DOHH2 (cell line): Measurements from ENCODE around the gene PDE6C.

Experiments
- CTCF ChIP-seq: fragments of 200-600 bp; sonication (generic); IDR thresholded peaks from one replicate; pipeline ENCODE4 v1.5.1; 2014; ENCODE audit warnings: antibody characterized with exemption, mild to moderate bottlenecking, low read depth, low read length; ENCODE audit not compliant: poor library complexity, severe bottlenecking
- EZH2phosphoT487 ChIP-seq: fragments of 200-600 bp; sonication (generic); IDR thresholded peaks from 2 replicates; pipeline ENCODE4 v1.6.1; 2017; ENCODE audit warnings: borderline replicate concordance, mild to moderate bottlenecking, antibody characterized with exemption, low read length, moderate library complexity, mixed read lengths

DNA sequence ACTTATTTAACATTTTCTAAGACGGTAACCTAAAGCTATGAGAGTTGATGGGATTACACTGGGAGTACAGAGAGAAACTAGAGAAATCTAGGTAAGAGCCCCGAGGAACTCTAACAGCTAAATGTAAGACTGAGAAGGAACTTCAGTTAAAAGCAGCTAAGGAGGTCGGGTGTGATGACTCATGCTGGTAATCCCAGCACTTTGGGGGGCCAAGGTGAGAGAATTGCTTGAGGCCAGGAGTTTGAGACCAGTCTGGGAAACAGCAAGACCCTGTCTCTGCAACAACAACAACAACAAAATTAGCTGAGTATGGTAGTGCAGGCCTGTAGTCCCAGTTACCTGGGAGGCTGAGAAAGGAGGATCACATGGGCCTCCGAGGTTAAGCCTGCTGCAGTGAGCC, 66.0 kb downstream of the PDE6C start:
- no peak for TF ChIP-seq CTCF
- no peak for TF ChIP-seq EZH2phosphoT487
